Dendritic cell treated with granulocyte-macrophage colony-stimulating factor and Interleukin-4, amounts not matched to agents 40 ng/mL and 50 ng/mL, for 4 days (primary cell): ENCODE measurements around the gene TNNT2.

Experiments
- H3K27ac Mint-ChIP-seq: one replicate; pipeline ENCODE4 v1.8.0; 2022; ENCODE audit warnings: mild to moderate bottlenecking, mixed read lengths
- H3K27me3 Mint-ChIP-seq: one replicate; pipeline ENCODE4 v1.8.0; 2022; ENCODE audit warnings: mild to moderate bottlenecking, mixed read lengths
- H3K36me3 Mint-ChIP-seq: one replicate; pipeline ENCODE4 v1.8.0; 2022; ENCODE audit warnings: low read depth, mixed read lengths
- H3K4me1 Mint-ChIP-seq: one replicate; pipeline ENCODE4 v1.8.0; 2022; ENCODE audit warnings: low read depth, mixed read lengths
- H3K4me3 Mint-ChIP-seq: one replicate; pipeline ENCODE4 v1.8.0; 2022; ENCODE audit warnings: mild to moderate bottlenecking, moderate library complexity, mixed read lengths
- H3K9me3 Mint-ChIP-seq: one replicate; pipeline ENCODE4 v1.8.0; 2022; ENCODE audit warnings: mixed read lengths
- intact Hi-C: fragments of 100-400 bp; cut with micrococcal nuclease; formaldehyde crosslinking; loops from one replicate; pipeline ENCODE4 v1.15.0; 2022

Gene TNNT2

GRCh38 chr1:201376464-201377374 is 761 bp downstream of the TNNT2 start:
- Mint-ChIP-seq H3K4me1 (no peaks in the 10 kb centered on the region), H3K36me3 (no peaks in the 10 kb centered on the region), H3K4me3 (no peak overlapping the region), H3K9me3 (no peaks in the 10 kb centered on the region), H3K27ac (no peak overlapping the region), H3K27me3 (peaks cover 15% of the 10 kb centered on the region)
- intact Hi-C loops: no loop called here

GRCh38 chr1:201376107-201376463 is 1.4 kb downstream of the TNNT2 start:
- no peaks in the 10 kb centered on the region for H3K9me3 Mint-ChIP-seq
- intact Hi-C loops: no loop called here
- H3K36me3 Mint-ChIP-seq: no peaks in the 10 kb centered on the region
- H3K4me1 Mint-ChIP-seq: no peaks in the 10 kb centered on the region
- no peak overlapping the region for H3K27ac Mint-ChIP-seq
- H3K4me3 Mint-ChIP-seq: no peak overlapping the region
- H3K27me3 Mint-ChIP-seq: peaks cover 16% of the 10 kb centered on the region

GRCh38 chr1:201375169-201375568 is 2.3 kb downstream of the TNNT2 start:
- intact Hi-C loops: no loop called here
- Mint-ChIP-seq H3K27me3 (peaks cover 16% of the 10 kb centered on the region), H3K4me3 (no peak overlapping the region), H3K9me3 (no peaks in the 10 kb centered on the region), H3K36me3 (no peaks in the 10 kb centered on the region), H3K4me1 (no peaks in the 10 kb centered on the region), H3K27ac (no peak overlapping the region)

- Mint-ChIP-seq H3K27me3 (peaks cover 16% of the 10 kb centered on the region), H3K27ac (no peak overlapping the region), H3K36me3 (no peaks in the 10 kb centered on the region), H3K4me1 (no peaks in the 10 kb centered on the region), H3K4me3 (no peak overlapping the region), H3K9me3 (no peaks in the 10 kb centered on the region)
- intact Hi-C loops: no loop called here
Observed at GRCh38 chr1:201374364-201374763, 3.1 kb downstream of the TNNT2 start.

- Mint-ChIP-seq H3K36me3 (no peaks in the 10 kb centered on the region), H3K27ac (no peak overlapping the region), H3K9me3 (no peaks in the 10 kb centered on the region), H3K4me3 (no peak overlapping the region), H3K27me3 (peaks cover 19% of the 10 kb centered on the region), H3K4me1 (no peaks in the 10 kb centered on the region)
- intact Hi-C loops: no loop called here
Observed at GRCh38 chr1:201371792-201372191, 5.7 kb downstream of the TNNT2 start.

GRCh38 chr1:201371276-201371675 is 6.2 kb downstream of the TNNT2 start:
- H3K9me3 Mint-ChIP-seq: no peaks in the 10 kb centered on the region
- no peaks in the 10 kb centered on the region for H3K4me1 Mint-ChIP-seq
- H3K4me3 Mint-ChIP-seq: no peak overlapping the region
- intact Hi-C loops: no loop called here
- peaks cover 16% of the 10 kb centered on the region for H3K27me3 Mint-ChIP-seq
- H3K27ac Mint-ChIP-seq: no peak overlapping the region
- no peaks in the 10 kb centered on the region for H3K36me3 Mint-ChIP-seq

GRCh38 chr1:201370500-201370899 is 7.0 kb downstream of the TNNT2 start:
- intact Hi-C loops: no loop called here
- no peaks in the 10 kb centered on the region for H3K9me3 Mint-ChIP-seq
- H3K27ac Mint-ChIP-seq: no peak overlapping the region

GRCh38 chr1:201369209-201369608 is 8.3 kb downstream of the TNNT2 start:
- H3K4me3 Mint-ChIP-seq: no peak overlapping the region
- no peaks in the 10 kb centered on the region for H3K9me3 Mint-ChIP-seq
- H3K36me3 Mint-ChIP-seq: no peaks in the 10 kb centered on the region
- intact Hi-C loops: no loop called here
- no peaks in the 10 kb centered on the region for H3K4me1 Mint-ChIP-seq
- no peak overlapping the region for H3K27ac Mint-ChIP-seq
- peaks cover 11% of the 10 kb centered on the region for H3K27me3 Mint-ChIP-seq

More at GRCh38 chr1:201370500-201370899, 7.0 kb downstream of the TNNT2 start:
- Mint-ChIP-seq H3K4me1 (no peaks in the 10 kb centered on the region), H3K4me3 (no peak overlapping the region), H3K36me3 (no peaks in the 10 kb centered on the region), H3K27me3 (peaks cover 15% of the 10 kb centered on the region)

- H3K27me3 Mint-ChIP-seq: peaks cover 13% of the 10 kb centered on the region
- H3K36me3 Mint-ChIP-seq: no peaks in the 10 kb centered on the region
- H3K9me3 Mint-ChIP-seq: no peaks in the 10 kb centered on the region
Observed at GRCh38 chr1:201366696-201367095, 10.8 kb downstream of the TNNT2 start.

GRCh38 chr1:201365251-201365650 is 12.2 kb downstream of the TNNT2 start:
- peaks cover 12% of the 10 kb centered on the region for H3K27me3 Mint-ChIP-seq
- H3K36me3 Mint-ChIP-seq: no peaks in the 10 kb centered on the region
- intact Hi-C loops: no loop called here
- no peak overlapping the region for H3K4me3 Mint-ChIP-seq
- H3K4me1 Mint-ChIP-seq: no peaks in the 10 kb centered on the region
- no peaks in the 10 kb centered on the region for H3K9me3 Mint-ChIP-seq
- no peak overlapping the region for H3K27ac Mint-ChIP-seq

More at GRCh38 chr1:201366696-201367095, 10.8 kb downstream of the TNNT2 start:
- Mint-ChIP-seq H3K4me1 (no peaks in the 10 kb centered on the region), H3K4me3 (no peak overlapping the region), H3K27ac (no peak overlapping the region)
- intact Hi-C loops: no loop called here

GRCh38 chr1:201364808-201365105 is 12.7 kb downstream of the TNNT2 start:
- Mint-ChIP-seq H3K4me3 (no peak overlapping the region), H3K27me3 (peaks cover 12% of the 10 kb centered on the region), H3K4me1 (no peaks in the 10 kb centered on the region), H3K36me3 (no peaks in the 10 kb centered on the region), H3K27ac (no peak overlapping the region), H3K9me3 (no peaks in the 10 kb centered on the region)
- intact Hi-C loops: no loop called here

- Mint-ChIP-seq H3K36me3 (no peaks in the 10 kb centered on the region), H3K9me3 (no peaks in the 10 kb centered on the region), H3K4me1 (no peaks in the 10 kb centered on the region), H3K27ac (no peak overlapping the region), H3K4me3 (no peak overlapping the region), H3K27me3 (peaks cover 15% of the 10 kb centered on the region)
- intact Hi-C loops: no loop called here
Observed at GRCh38 chr1:201363467-201363866, 14.0 kb downstream of the TNNT2 start.

- Mint-ChIP-seq H3K27ac (no peak overlapping the region), H3K36me3 (no peaks in the 10 kb centered on the region), H3K27me3 (peaks cover 13% of the 10 kb centered on the region), H3K4me3 (no peak overlapping the region), H3K4me1 (no peaks in the 10 kb centered on the region), H3K9me3 (no peaks in the 10 kb centered on the region)
- intact Hi-C loops: no loop called here
Observed at GRCh38 chr1:201362906-201363305, 14.6 kb downstream of the TNNT2 start.

GRCh38 chr1:201361652-201362504 is 15.6 kb downstream of the TNNT2 start:
- no peaks in the 10 kb centered on the region for H3K36me3 Mint-ChIP-seq
- H3K27me3 Mint-ChIP-seq: peaks cover 11% of the 10 kb centered on the region
- no peak overlapping the region for H3K27ac Mint-ChIP-seq
- intact Hi-C loops: loop anchor here (2.0 kb wide), 1 partner anchor 107 kb away; no protein-coding TSS in a partner anchor
- no peak overlapping the region for H3K4me3 Mint-ChIP-seq
- no peaks in the 10 kb centered on the region for H3K9me3 Mint-ChIP-seq
- no peaks in the 10 kb centered on the region for H3K4me1 Mint-ChIP-seq
